Effector memory CD4-positive, alpha-beta T cell (primary cell): ENCODE data around the gene ATP8B3.

Source experiments
- DNase-seq, 3 donors: peaks; one replicate each; pipeline ENCODE4 v3.0.0-alpha.2; 2020
- H3K27ac ChIP-seq: 2 replicates; pipeline ENCODE4 v1.7.0; 2013; ENCODE audit warnings: mild to moderate bottlenecking, low read length, moderate library complexity; ENCODE audit not compliant: insufficient read depth, poor library complexity, severe bottlenecking
- H3K27me3 ChIP-seq: replicated peaks from 2 replicates; pipeline ENCODE4 v1.7.0; 2013; ENCODE audit warnings: mild to moderate bottlenecking, low read length; ENCODE audit not compliant: insufficient read depth, control insufficient read depth, poor library complexity, severe bottlenecking
- H3K36me3 ChIP-seq: 2 replicates; pipeline ENCODE4 v1.7.0; 2013; ENCODE audit warnings: mild to moderate bottlenecking, low read length, moderate library complexity; ENCODE audit not compliant: control insufficient read depth, insufficient read depth
- H3K4me1 ChIP-seq: 2 replicates; pipeline ENCODE4 v1.7.0; 2013; ENCODE audit warnings: low read length, mild to moderate bottlenecking; ENCODE audit not compliant: control insufficient read depth, insufficient read depth, poor library complexity, severe bottlenecking
- H3K4me3 ChIP-seq: 2 replicates; pipeline ENCODE4 v1.7.0; 2013; ENCODE audit warnings: low read length, low read depth, mild to moderate bottlenecking; ENCODE audit not compliant: insufficient read depth, poor library complexity, severe bottlenecking
- H3K9me3 ChIP-seq: 2 replicates; pipeline ENCODE4 v1.7.0; 2013; ENCODE audit warnings: mild to moderate bottlenecking, low read length, moderate library complexity; ENCODE audit not compliant: control insufficient read depth

The ATP8B3 gene

DNA sequence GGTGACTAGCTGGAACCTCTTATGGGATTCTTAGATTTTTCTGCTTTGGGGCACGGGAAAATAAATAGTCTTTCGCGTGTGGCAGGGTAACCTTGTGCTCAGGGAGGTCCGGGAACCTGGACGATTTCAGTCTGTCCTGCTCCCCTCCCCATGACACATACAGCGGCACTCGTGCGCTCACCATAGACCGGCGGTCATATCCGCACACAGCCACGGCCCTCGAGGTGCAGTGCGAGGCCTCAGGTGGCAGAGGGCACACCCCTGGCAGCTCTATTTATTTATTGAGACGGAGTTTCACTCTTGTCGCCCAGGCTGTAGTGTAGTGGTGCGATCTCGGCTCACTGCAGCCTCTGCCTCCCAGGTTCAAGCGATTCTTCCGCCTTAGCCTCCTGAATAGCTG lies 55.8 kb downstream of the ATP8B3 start:
- H3K4me3 ChIP-seq = no peak overlapping the region
- peaks cover 20% of the 10 kb centered on the region for H3K4me1 ChIP-seq
- H3K27me3 ChIP-seq = peaks cover 77% of the 10 kb centered on the region
- DNase-seq = no peak
- H3K9me3 ChIP-seq = no peaks in the 10 kb centered on the region
- no peak overlapping the region for H3K27ac ChIP-seq
- H3K36me3 ChIP-seq = no peaks in the 10 kb centered on the region

DNA sequence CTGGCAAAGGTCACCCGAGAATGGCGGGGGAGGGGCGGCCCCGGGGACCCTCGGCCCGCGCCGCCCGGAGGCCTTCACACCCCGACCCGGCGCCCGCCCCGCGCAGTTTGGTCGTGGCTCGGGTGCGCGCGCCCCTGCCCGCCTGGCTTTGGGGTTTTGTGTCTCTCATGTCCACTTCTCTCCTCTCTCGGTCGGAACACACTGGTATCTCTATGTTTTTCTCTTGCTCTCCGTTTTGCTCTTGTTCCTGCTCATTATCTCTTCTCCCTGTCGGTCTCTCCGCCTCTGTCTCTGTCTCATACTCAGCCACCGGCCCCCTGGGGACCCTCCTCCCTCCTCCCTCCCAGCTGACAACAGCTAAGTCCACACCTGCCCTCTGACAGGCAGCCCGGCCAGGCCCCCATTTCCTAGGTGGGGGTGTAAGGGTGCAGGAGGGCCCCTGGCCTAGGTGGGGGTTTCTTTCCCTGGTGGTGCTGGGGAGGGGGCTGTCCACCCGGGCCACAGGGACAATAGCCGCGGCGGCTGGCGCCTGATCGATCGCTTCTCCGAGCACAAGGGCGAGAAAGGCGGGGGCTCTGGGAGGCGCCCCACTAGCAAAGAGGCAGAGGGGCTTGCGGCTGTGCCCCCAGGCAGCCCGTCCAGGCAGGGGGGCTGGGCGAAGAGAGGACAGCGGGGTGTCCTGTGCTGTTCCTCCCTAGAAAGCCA lies 56.5 kb downstream of the ATP8B3 start:
- H3K27me3 ChIP-seq = peaks cover 79% of the 10 kb centered on the region
- H3K36me3 ChIP-seq = no peaks in the 10 kb centered on the region
- no peak overlapping the region for H3K4me3 ChIP-seq
- no peaks in the 10 kb centered on the region for H3K9me3 ChIP-seq
- DNase-seq = no peak
- H3K4me1 ChIP-seq = peaks cover 20% of the 10 kb centered on the region
- H3K27ac ChIP-seq = no peak overlapping the region

DNA sequence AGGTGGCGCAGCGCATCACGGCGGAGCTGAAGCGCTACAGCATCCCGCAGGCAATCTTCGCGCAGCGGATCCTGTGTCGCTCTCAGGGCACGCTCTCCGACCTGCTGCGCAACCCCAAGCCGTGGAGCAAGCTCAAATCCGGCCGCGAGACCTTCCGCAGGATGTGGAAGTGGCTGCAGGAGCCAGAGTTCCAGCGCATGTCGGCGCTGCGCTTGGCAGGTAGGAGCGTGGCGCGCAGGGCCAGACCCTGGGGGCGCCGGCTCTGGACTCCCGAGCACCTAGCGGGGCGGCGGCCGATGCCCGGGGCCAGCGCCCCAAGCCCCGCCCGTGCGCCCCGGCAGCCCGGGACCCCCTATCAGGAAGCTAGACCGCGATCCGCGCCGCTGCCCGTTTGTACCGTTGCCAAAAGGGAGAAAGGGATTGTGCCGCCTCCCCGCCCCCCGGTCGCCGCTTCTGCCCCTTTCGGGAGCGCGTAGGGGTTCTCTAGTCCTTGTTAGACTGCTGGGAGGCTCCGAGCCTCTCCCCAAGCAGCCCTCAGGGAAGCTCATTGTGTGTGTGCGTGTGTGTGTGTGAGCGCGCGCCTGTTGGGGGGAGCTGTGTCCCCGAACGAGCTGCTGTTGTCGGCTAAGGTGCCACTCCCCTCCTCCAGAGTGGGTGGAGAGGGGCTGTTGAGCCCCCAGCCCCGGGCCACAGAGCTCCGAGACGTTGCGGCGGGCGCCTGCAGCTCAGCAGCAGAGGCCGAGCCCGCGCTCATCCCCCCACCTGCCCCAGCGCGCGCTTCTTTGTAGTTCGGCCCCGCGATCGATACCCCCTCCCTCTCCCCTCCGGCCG lies 57.2 kb downstream of the ATP8B3 start:
- no peaks in the 10 kb centered on the region for H3K9me3 ChIP-seq
- H3K4me3 ChIP-seq = no peak overlapping the region
- DNase-seq = no peak
- H3K27me3 ChIP-seq = peaks cover 79% of the 10 kb centered on the region
- H3K36me3 ChIP-seq = no peaks in the 10 kb centered on the region
- no peak overlapping the region for H3K27ac ChIP-seq
- H3K4me1 ChIP-seq = peaks cover 26% of the 10 kb centered on the region

DNA sequence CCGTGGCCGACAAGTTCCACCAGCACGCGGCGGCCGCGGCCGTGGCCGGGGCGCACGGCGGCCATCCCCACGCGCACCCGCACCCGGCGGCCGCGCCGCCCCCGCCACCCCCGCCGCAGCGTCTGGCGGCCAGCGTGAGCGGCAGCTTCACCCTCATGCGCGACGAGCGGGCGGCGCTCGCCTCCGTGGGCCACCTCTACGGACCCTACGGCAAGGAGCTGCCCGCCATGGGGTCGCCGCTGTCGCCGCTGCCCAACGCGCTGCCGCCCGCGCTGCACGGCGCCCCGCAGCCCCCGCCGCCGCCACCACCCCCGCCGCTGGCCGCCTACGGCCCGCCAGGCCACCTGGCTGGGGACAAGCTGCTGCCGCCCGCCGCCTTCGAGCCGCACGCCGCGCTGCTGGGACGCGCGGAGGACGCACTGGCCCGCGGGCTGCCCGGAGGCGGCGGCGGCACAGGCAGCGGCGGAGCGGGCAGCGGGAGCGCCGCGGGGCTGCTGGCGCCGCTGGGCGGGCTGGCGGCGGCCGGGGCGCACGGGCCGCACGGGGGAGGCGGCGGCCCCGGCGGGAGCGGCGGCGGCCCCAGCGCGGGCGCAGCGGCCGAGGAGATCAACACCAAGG lies 57.9 kb downstream of the ATP8B3 start:
- peaks cover 79% of the 10 kb centered on the region for H3K27me3 ChIP-seq
- H3K4me3 ChIP-seq = no peak overlapping the region
- DNase-seq = no peak
- peaks cover 33% of the 10 kb centered on the region for H3K4me1 ChIP-seq
- H3K9me3 ChIP-seq = no peaks in the 10 kb centered on the region
- no peak overlapping the region for H3K27ac ChIP-seq
- no peaks in the 10 kb centered on the region for H3K36me3 ChIP-seq

DNA sequence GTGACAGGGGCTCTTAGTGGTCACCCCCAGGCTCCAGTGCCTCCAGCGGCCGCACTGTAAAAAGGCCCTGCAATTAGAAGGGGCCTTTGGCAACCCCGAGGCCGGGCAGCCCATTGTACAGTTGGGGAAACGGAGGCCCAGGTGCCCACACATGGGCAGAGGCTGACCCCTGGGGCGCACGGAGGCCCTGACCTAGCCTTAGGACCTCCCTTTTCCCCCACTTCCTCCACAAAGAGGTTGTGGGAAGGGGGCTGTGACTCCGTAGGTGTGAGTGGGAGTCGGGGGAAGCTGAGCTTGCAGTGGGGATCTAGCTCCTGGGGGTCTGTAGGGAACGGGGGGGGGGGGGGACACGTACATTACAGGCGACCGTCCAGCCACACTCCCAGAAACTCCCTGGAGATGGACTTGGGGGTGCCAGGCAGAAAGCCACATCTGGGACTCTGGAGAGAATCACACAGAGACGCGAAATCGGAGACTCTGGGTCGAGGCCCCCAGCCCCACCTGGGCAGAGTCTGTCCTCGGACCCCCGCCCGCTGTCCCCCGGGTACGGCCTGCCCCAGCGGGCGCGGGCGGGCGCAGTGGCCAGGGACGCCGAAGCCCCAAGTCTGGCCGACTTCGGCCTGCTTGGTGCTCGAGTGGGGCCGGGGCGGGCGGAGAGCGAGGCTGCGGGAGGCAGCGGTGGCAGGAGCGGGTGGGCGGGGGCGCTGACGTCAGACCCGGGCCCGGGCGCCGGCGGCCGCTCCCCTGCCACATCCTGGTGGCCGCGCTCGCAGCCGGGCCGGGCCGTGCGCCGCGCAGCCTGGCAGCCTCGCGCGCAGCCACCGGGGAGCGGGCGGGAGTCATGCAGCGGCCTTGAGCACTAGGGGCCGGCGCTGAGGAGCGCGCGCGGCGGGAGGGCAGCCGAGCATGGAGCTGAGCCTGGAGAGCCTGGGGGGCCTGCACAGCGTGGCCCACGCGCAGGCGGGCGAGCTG lies 59.0 kb downstream of the ATP8B3 start, which contains the start of gene ONECUT3:
ONECUT3 (plus strand) TSS at position 750 of the 972 bp plus-strand sequence; CDS start at position 907, 157 bp downstream.
- Histone ChIP-seq H3K27me3 (peaks cover 80% of the 10 kb centered on the region), H3K4me3 (no peak within 1 kb of the TSS), H3K36me3 (no peaks in the 10 kb centered on the region), H3K27ac (no peak within 1 kb of the TSS), H3K9me3 (no peaks in the 10 kb centered on the region), H3K4me1 (peaks cover 44% of the 10 kb centered on the region)
- no peak for DNase-seq

DNA sequence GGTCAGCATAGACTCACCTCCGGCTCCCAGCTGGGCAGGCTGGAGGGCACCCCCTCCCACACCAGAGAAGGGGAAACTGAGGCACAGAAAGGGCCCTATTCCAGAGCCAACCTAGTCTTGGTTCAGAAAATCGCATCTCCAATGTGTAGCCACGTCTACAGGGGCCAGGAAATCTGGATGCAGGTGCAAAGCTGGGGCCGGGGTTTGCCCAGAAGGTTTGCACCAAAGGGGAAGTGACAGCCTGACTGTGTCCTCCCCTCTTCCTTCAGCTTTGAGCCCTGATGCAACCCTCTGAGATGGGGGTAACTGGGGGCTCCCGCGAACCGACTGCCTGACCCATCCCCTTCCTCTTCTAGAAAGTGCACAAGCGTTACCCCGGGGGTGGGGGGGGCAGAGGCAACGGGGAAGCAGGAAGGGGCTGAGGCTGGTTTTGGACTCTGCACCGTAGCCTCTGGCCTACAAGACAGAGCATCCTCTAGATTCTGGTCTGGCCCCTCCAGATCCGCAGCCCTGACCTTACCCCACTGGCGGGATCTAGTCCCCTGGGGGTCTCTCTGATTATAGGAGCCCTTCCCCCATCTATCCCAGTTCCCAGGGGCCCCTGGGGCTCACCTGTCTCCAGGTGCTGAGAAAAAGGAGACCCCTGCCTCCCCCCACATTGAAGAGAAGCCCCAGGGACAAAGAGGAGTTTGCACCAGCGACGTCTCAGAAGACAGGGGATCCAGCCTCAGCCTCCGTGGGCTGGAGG lies 59.9 kb downstream of the ATP8B3 start:
- no peak for DNase-seq
- Histone ChIP-seq H3K36me3 (no peaks in the 10 kb centered on the region), H3K9me3 (no peaks in the 10 kb centered on the region), H3K4me3 (no peak overlapping the region), H3K27me3 (peaks cover 78% of the 10 kb centered on the region), H3K27ac (no peak overlapping the region), H3K4me1 (peaks cover 47% of the 10 kb centered on the region)

DNA sequence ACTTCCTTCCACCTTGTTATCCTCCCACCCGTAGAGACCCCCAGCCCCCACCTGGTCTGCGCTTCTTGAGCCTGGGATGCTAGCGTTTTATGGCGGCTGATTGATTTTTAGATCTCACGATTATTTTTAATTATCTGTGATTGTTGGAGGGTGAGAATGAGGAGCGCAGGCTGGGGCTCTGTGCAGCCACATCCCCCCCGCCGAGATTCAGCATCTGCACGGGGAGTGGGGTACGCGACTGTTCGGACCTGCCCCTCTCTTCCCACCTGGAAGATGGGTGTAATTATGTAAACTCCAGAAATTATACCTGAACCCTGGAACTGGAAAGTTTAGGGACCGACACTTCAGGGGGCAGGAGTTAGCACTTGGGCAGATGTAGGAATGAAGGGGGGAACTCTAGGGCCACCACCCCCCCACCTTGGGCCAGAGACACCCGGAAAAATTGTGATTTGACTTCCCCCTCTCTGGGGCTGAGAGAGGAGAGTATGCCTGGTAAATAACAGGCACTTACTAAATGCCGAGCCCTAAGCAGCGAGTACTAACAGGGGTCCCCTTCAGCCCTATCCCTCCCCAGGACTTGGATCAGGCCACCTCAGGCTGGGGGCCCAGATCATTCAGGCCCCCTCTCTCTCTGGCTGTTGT lies 60.6 kb downstream of the ATP8B3 start:
- no peak overlapping the region for H3K4me3 ChIP-seq
- no peaks in the 10 kb centered on the region for H3K9me3 ChIP-seq
- peaks cover 78% of the 10 kb centered on the region for H3K27me3 ChIP-seq
- no peak overlapping the region for H3K27ac ChIP-seq
- no peaks in the 10 kb centered on the region for H3K36me3 ChIP-seq
- H3K4me1 ChIP-seq = peaks cover 45% of the 10 kb centered on the region
- no peak for DNase-seq

DNA sequence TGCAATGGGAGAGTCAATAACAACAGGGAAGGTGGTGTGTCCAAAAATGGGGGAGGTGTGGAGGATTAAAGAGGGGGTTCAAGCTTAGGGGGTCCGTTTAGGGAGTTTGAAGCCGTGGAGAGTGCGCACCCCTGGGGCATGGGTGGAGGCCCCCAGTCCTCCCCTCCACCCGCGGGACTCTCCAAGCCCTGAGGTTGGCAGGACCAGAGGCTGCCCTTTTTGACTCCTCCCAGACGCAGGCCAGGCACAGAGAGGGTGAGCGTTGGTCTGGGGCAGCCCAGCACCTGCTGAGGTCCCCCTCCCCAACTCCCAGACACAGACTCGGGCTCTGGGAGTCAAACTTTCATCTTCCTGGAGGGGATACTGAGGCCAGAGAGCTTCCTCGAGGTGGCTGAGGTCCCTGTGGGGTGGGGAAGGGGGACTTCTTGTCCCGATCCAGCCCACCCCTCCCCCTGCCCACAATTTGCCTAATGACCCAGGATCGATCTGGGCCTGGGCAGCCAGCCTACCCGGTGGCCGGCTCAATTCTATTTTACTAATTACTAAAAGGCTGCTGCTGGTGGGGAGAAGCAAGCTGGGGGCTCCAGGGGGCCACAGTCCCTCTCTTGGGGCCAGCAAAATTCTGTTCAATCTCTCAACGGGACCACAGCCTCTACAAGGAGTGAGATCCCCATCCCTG lies 61.6 kb downstream of the ATP8B3 start:
- Histone ChIP-seq H3K36me3 (no peaks in the 10 kb centered on the region), H3K4me1 (peaks cover 43% of the 10 kb centered on the region), H3K4me3 (no peak overlapping the region), H3K27ac (no peak overlapping the region), H3K9me3 (no peaks in the 10 kb centered on the region), H3K27me3 (peaks cover 73% of the 10 kb centered on the region)
- no peak for DNase-seq
